HepG2 (cell line): Measurements from ENCODE around the gene UMPS. TPM values are rescaled to one million over a fixed set of nuclear protein-coding genes. Genes with fewer than 3 reads are reported as not detected.
A peak's percentile ranks its signal among the peaks of the same experiment; 100 is the strongest.
"Not testable (repeated sequence)": the region's sequence is repeated elsewhere in the genome, so short reads cannot be mapped to it uniquely, and the experiment has no call there.

ENCODE experiments used
- ATAC-seq: fragments of 200-7000 bp; cut with Tn5 transposase; 3 replicates; pipeline ENCODE4 v1.9.1; 2020; ENCODE audit warnings: mild to moderate bottlenecking, moderate library complexity
- BruUV-seq: library from RNA; stranded (reverse); fragments of 400-500 nt; replicated peaks from 2 replicates; lab custom pipeline; 2021; lab: Mats Ljungman, UMichigan
- CTCF ChIA-PET: fragments of 300-600 bp; formaldehyde crosslinking; extraction: SDS; loops from one replicate; lab custom pipeline; 2021; ENCODE audit warnings: low total read pairs, inconsistent platforms, low intra/inter-chr PET ratio; lab: Yijun Ruan, JAX
- POLR2A ChIA-PET: fragments of 350-600 bp; sonication (Branson Sonifier 250); formaldehyde crosslinking; loops from one replicate; lab custom pipeline; 2020; ENCODE audit warnings: antibody characterized with exemption, inconsistent platforms; lab: Yijun Ruan, JAX
- DNase-seq: peaks from one replicate; pipeline ENCODE4 v3.0.0-alpha.2; 2015; ENCODE audit warnings: low spot score
- FAIRE-seq: peaks from 3 replicates; lab custom pipeline; 2011; peaks lifted over from hg19 to GRCh38; lab: Jason Lieb, UNC
- H2AFZ ChIP-seq: one replicate; pipeline ENCODE4 v1.6.1; 2011; ENCODE audit warnings: low read length, inconsistent platforms
- H3K27ac ChIP-seq: fragments of 300-600 bp; 3 replicates; pipeline ENCODE4 v1.8.0; 2011; ENCODE audit warnings: mixed run types, mild to moderate bottlenecking, mixed read lengths, low read length, inconsistent platforms; ENCODE audit not compliant: insufficient read depth; ENCODE audit errors: extremely low read length
- H3K27me3 ChIP-seq, 2 experiments: fragments of 200-600 bp in 1 of 2; 2 replicates in 1 of 2; 3 replicates in 1 of 2; pipeline versions ENCODE4 v1.6.0 to v1.8.0; 2011; ENCODE audit warnings: low read length in 2 of 2, mild to moderate bottlenecking in 2 of 2, moderate library complexity in 2 of 2, inconsistent platforms in 1 of 2; ENCODE audit not compliant: insufficient read depth in 2 of 2, control insufficient read depth in 1 of 2
- H3K36me3 ChIP-seq, 2 experiments: fragments of 200-600 bp in 1 of 2; replicated peaks in 1 of 2; 2 replicates in 1 of 2; 3 replicates in 1 of 2; pipeline versions ENCODE4 v1.5.1 to v1.8.0; 2011; ENCODE audit warnings: low read length in 2 of 2, inconsistent platforms in 1 of 2; ENCODE audit not compliant: insufficient read depth in 2 of 2, control insufficient read depth in 1 of 2
- H3K4me1 ChIP-seq: 2 replicates; pipeline ENCODE4 v1.5.1; 2012; ENCODE audit warnings: low read length, inconsistent platforms; ENCODE audit not compliant: insufficient read depth
- H3K4me2 ChIP-seq: 2 replicates; pipeline ENCODE4 v1.6.0; 2011; ENCODE audit warnings: low read depth, low read length, inconsistent platforms
- H3K4me3 ChIP-seq, 3 experiments: fragments of 200-600 bp in 1 of 3; sonication (generic), shearing (Covaris generic) in 1 of 3; replicated peaks in 1 of 3; 2 replicates each; pipeline ENCODE4 v1.5.1; 2011 to 2016; ENCODE audit warnings: low read length in 3 of 3, inconsistent platforms in 2 of 3, low read depth in 2 of 3, mild to moderate bottlenecking in 2 of 3, control low read depth in 1 of 3, mixed read lengths in 1 of 3; ENCODE audit not compliant: insufficient read depth in 1 of 3
- H3K79me2 ChIP-seq: one replicate; pipeline ENCODE4 v1.6.1; 2011; ENCODE audit warnings: low read length, inconsistent platforms; ENCODE audit not compliant: insufficient read depth
- H3K9ac ChIP-seq: 2 replicates; pipeline ENCODE4 v1.6.0; 2011; ENCODE audit warnings: mild to moderate bottlenecking, low read depth, low read length, inconsistent platforms; ENCODE audit not compliant: insufficient read depth
- H3K9me3 ChIP-seq: 2 replicates; pipeline ENCODE4 v1.5.1; 2012; ENCODE audit warnings: mild to moderate bottlenecking, low read length
- H4K20me1 ChIP-seq: 2 replicates; pipeline ENCODE4 v1.6.0; 2011; ENCODE audit warnings: inconsistent platforms, mild to moderate bottlenecking, low read length, moderate library complexity; ENCODE audit not compliant: insufficient read depth
- NCOA5 ChIP-seq: sonication (generic); formaldehyde crosslinking; IDR thresholded peaks from 2 replicates; pipeline ENCODE4 v1.4.0; 2020; ENCODE audit warnings: missing genetic modification reagents
- NFE2L1 ChIP-seq: sonication (generic); formaldehyde crosslinking; IDR thresholded peaks from 2 replicates; pipeline ENCODE4 v1.4.0; 2020; ENCODE audit warnings: missing genetic modification reagents, mild to moderate bottlenecking, borderline replicate concordance
- NFKBIZ ChIP-seq: IDR thresholded peaks from 2 replicates; pipeline ENCODE4 v1.6.1; 2018; ENCODE audit warnings: missing genetic modification reagents, missing compliant biosample characterization
- NFRKB ChIP-seq: fragments of 450-650 bp; IDR thresholded peaks from 2 replicates; pipeline ENCODE4 v1.6.1; 2017
- PHF5A ChIP-seq: IDR thresholded peaks from one replicate; pipeline ENCODE4 v1.6.1; 2018; ENCODE audit warnings: low read depth, missing genetic modification reagents; ENCODE audit not compliant: unreplicated experiment
- POGK ChIP-seq: sonication (generic); formaldehyde crosslinking; conservative IDR thresholded peaks from 2 replicates; pipeline ENCODE4 v1.8.0; 2022; ENCODE audit warnings: mild to moderate bottlenecking, moderate library complexity, missing genetic modification reagents
- SPEN ChIP-seq: sonication (generic); formaldehyde crosslinking; IDR thresholded peaks from 2 replicates; pipeline ENCODE4 v1.5.1; 2020; ENCODE audit warnings: low read depth, mild to moderate bottlenecking, missing genetic modification reagents
- THAP8 ChIP-seq: sonication (generic); formaldehyde crosslinking; IDR thresholded peaks from 2 replicates; pipeline ENCODE4 v1.5.1; 2020; ENCODE audit warnings: missing genetic modification reagents, mild to moderate bottlenecking, borderline replicate concordance
- ZKSCAN5 ChIP-seq: sonication (generic); formaldehyde crosslinking; IDR thresholded peaks from 2 replicates; pipeline ENCODE4 v1.5.1; 2020; ENCODE audit warnings: mild to moderate bottlenecking, missing genetic modification reagents
- ZMYM3 ChIP-seq: sonication (generic); formaldehyde crosslinking; IDR thresholded peaks from 2 replicates; pipeline ENCODE4 v1.5.1; 2020; ENCODE audit warnings: mild to moderate bottlenecking, missing genetic modification reagents
- WGBS: methylation state at CpG from one replicate; pipeline ENCODE4 v1.1.6; 2017; ENCODE audit warnings: low lambda C conversion rate; 5-methylcytosine and 5-hydroxymethylcytosine counted together
- in situ Hi-C: cut with HindIII; loops from 2 replicates; pipeline ENCODE4 v1.10.0; 2017; ENCODE audit warnings: low pct_unique_long_range_greater_than_20kb; ENCODE audit not compliant: extremely low pct_ligation_motif_present
- intact Hi-C: fragments of 100-400 bp; cut with micrococcal nuclease; formaldehyde crosslinking; loops from one replicate; pipeline ENCODE4 v1.10.0; 2022; ENCODE audit not compliant: unreplicated experiment
- polyA plus RNA-seq, 8 experiments: library from polyadenylated mRNA; depleted of rRNA in 3 of 8; stranded (reverse) in 7 of 8; unstranded in 1 of 8; fragments of >200 nt; fragmentation: Illumina TruSeq in 4 of 8; extraction: Trizol in 4 of 8; gene quantifications; 2 replicates each; pipeline versions ENCODE4 v1.2.1 to v1.2.3, GENCODE V29; 2011 to 2016; ENCODE audit warnings: low read depth in 4 of 8, missing spikeins in 1 of 8, mixed read lengths in 1 of 8; ENCODE audit not compliant: insufficient read depth in 1 of 8
- total RNA-seq, 5 experiments: library from RNA; depleted of rRNA; stranded (reverse); fragments of >200 nt; fragmentation: Illumina TruSeq; extraction: Trizol; gene quantifications; 2 replicates each; pipeline ENCODE4 v1.2.3, GENCODE V29; 2016; ENCODE audit warnings: low read depth in 1 of 5

Gene UMPS
- total and polyA plus RNA-seq, 2 of the 13 experiments (the other 11 are each of a cell fraction or from before 2014, with no cell fraction given) = 52.7 to 74.2 TPM

- WGBS = 97% methylated on average over 8 of the region's 8 CpGs
- H3K4me1 ChIP-seq = peaks cover 13% of the 10 kb centered on the region
- peaks cover 28 to 71% of the 10 kb centered on the region in 2 experiments for H3K36me3 ChIP-seq
- ATAC-seq = no peak
- H3K4me3 ChIP-seq = no peak overlapping the region
- BruUV-seq = no TSS peak
- intact Hi-C loops (no loop called here), in situ Hi-C loops (no loop called here)
- H4K20me1 ChIP-seq = no peaks in the 10 kb centered on the region
- no peak for DNase-seq
- no peak overlapping the region for H2AFZ ChIP-seq
- ChIA-PET CTCF (no interaction called here), POLR2A (no interaction called here)
- peak overlapping the region; percentile 6 for H3K27ac ChIP-seq
- no peak for FAIRE-seq
- no peaks in the 10 kb centered on the region for H3K9me3 ChIP-seq
- TF ChIP-seq ZMYM3 (CRISPR knock-in tag) (no peak), NFKBIZ (CRISPR knock-in tag) (no peak), POGK (CRISPR knock-in tag) (no peak), NFE2L1 (CRISPR knock-in tag) (no peak), ZKSCAN5 (CRISPR knock-in tag) (no peak), NCOA5 (no peak), THAP8 (CRISPR knock-in tag) (no peak), PHF5A (CRISPR knock-in tag) (no peak), NFRKB (no peak), SPEN (CRISPR knock-in tag) (no peak)
- H3K79me2 ChIP-seq = no peaks in the 10 kb centered on the region
- no peak overlapping the region for H3K4me2 ChIP-seq
- no peak overlapping the region for H3K9ac ChIP-seq
- no peaks in the 10 kb centered on the region for H3K27me3 ChIP-seq
Measured at GRCh38 chr3:124781476-124782376, 51.5 kb downstream of the UMPS start.

GRCh38 chr3:124782377-124782712, 52.1 kb downstream of the UMPS start:
- H3K9me3 ChIP-seq, H3K4me2 ChIP-seq, H3K9ac ChIP-seq, H2AFZ ChIP-seq, H3K4me3 ChIP-seq, H3K27ac ChIP-seq, in situ Hi-C loops, H3K79me2 ChIP-seq, DNase-seq, H3K27me3 ChIP-seq, CTCF ChIA-PET, POLR2A ChIA-PET, ATAC-seq, FAIRE-seq, BruUV-seq, intact Hi-C loops, H4K20me1 ChIP-seq: not testable (repeated sequence)
- WGBS = 98% methylated on average over 6 of the region's 6 CpGs
- Histone ChIP-seq H3K4me1 (peaks cover 19% of the 10 kb centered on the region), H3K36me3 (peaks cover 27 to 65% of the 10 kb centered on the region in 2 experiments)
